GM12878 (cell line): ENCODE results near the gene CDK11B. TPM values are rescaled to one million over a fixed set of nuclear protein-coding genes. Genes with fewer than 3 reads are reported as not detected.
A peak's percentile ranks its signal among the peaks of the same experiment; 100 is the strongest.

Source experiments
- ATF7 ChIP-seq: fragments of 450-650 bp; IDR thresholded peaks from 2 replicates; pipeline ENCODE4 v1.6.1; 2016; ENCODE audit warnings: low read depth, mild to moderate bottlenecking
- BMI1 ChIP-seq: fragments of 450-650 bp; IDR thresholded peaks from 2 replicates; pipeline ENCODE4 v1.6.1; 2016; ENCODE audit warnings: mild to moderate bottlenecking, moderate library complexity, borderline replicate concordance
- CBFB ChIP-seq: IDR thresholded peaks from 2 replicates; pipeline ENCODE4 v1.6.1; 2016; ENCODE audit warnings: antibody characterized with exemption, low read depth
- FOXM1 ChIP-seq: IDR thresholded peaks from 2 replicates; pipeline ENCODE4 v1.6.1; 2012; ENCODE audit warnings: low read depth, mild to moderate bottlenecking, inconsistent platforms, low read length, moderate library complexity
- GABPA ChIP-seq: IDR thresholded peaks from 2 replicates; pipeline ENCODE4 v1.6.1; 2014; ENCODE audit warnings: antibody characterized with exemption, low read depth, mild to moderate bottlenecking, inconsistent platforms
- HCFC1 ChIP-seq: fragments of 150-350 bp; IDR thresholded peaks from 2 replicates; pipeline ENCODE4 v1.6.1; 2014; ENCODE audit warnings: low read length
- JUNB ChIP-seq: IDR thresholded peaks from 2 replicates; pipeline ENCODE4 v1.6.1; 2016; ENCODE audit warnings: antibody characterized with exemption, mild to moderate bottlenecking
- JUND ChIP-seq: IDR thresholded peaks from 2 replicates; pipeline ENCODE4 v1.6.1; 2012; ENCODE audit warnings: low read depth, mild to moderate bottlenecking, low read length, improper control_type of control experiment, moderate library complexity
- MEF2B ChIP-seq: fragments of 450-650 bp; IDR thresholded peaks from 2 replicates; pipeline ENCODE4 v1.6.1; 2018; ENCODE audit warnings: mild to moderate bottlenecking, moderate library complexity; ENCODE audit not compliant: partially characterized antibody, poor library complexity, severe bottlenecking
- NFIC ChIP-seq: IDR thresholded peaks from 2 replicates; pipeline ENCODE4 v1.6.1; 2012; ENCODE audit warnings: low read depth, mild to moderate bottlenecking, inconsistent platforms, low read length, moderate library complexity
- NFYB ChIP-seq: IDR thresholded peaks from 2 replicates; pipeline ENCODE4 v1.6.1; 2011; ENCODE audit warnings: low read depth, mild to moderate bottlenecking, low read length, improper control_type of control experiment, moderate library complexity; ENCODE audit not compliant: insufficient read depth
- RELA ChIP-seq: fragments of 450-650 bp; IDR thresholded peaks from 2 replicates; pipeline ENCODE4 v1.8.0; 2014; ENCODE audit warnings: borderline replicate concordance; ENCODE audit not compliant: partially characterized antibody
- SMARCA5 ChIP-seq: fragments of 450-650 bp; IDR thresholded peaks from 2 replicates; pipeline ENCODE4 v1.6.1; 2017; ENCODE audit warnings: mild to moderate bottlenecking
- SRF ChIP-seq, 2 experiments: IDR thresholded peaks; 2 replicates each; pipeline ENCODE4 v1.6.1; 2011; ENCODE audit warnings: low read depth in 2 of 2, low read length in 2 of 2, mild to moderate bottlenecking in 1 of 2, moderate library complexity in 1 of 2
- USF2 ChIP-seq: IDR thresholded peaks from 2 replicates; pipeline ENCODE4 v1.6.1; 2011; ENCODE audit warnings: low read depth, low read length, improper control_type of control experiment, borderline replicate concordance
- ZNF217 ChIP-seq: fragments of 450-650 bp; IDR thresholded peaks from 2 replicates; pipeline ENCODE4 v1.6.1; 2017; ENCODE audit warnings: antibody characterized with exemption, mild to moderate bottlenecking
- ZZZ3 ChIP-seq: IDR thresholded peaks from 2 replicates; pipeline ENCODE4 v1.6.1; 2011; ENCODE audit warnings: low read depth; ENCODE audit not compliant: control insufficient read depth, insufficient read length
- polyA plus RNA-seq, 11 experiments: library from polyadenylated mRNA; depleted of rRNA in 4 of 11; unstranded in 6 of 11; stranded (reverse) in 5 of 11; fragments of >200 nt; fragmentation: Nextera tagmentation in 4 of 11; fragmentation: Illumina TruSeq in 1 of 11; extraction: Ambion mirVana in 4 of 11; extraction: Trizol in 1 of 11; gene quantifications; 1 replicate in 1 of 11; 2 replicates in 10 of 11; pipeline versions ENCODE4 v1.2.1 to v1.2.3, GENCODE V29; 2011 to 2016; ENCODE audit warnings: inconsistent platforms in 2 of 11, missing spikeins in 2 of 11, low read depth in 1 of 11
- total RNA-seq, 4 experiments: library from RNA; depleted of rRNA in 3 of 4; stranded (reverse); fragments of >200 nt in 3 of 4; fragmentation: Illumina TruSeq in 1 of 4; extraction: Trizol in 1 of 4; gene quantifications; 2 replicates each; pipeline versions ENCODE4 v1.2.1 to v1.2.3, GENCODE V29; 2013 to 2021
- TF ChIP-seq, protein P1 (sequence below): fragments of 450-650 bp; IDR thresholded peaks from 2 replicates; pipeline ENCODE4 v1.6.1; 2016; ENCODE audit warnings: mild to moderate bottlenecking, moderate library complexity, borderline replicate concordance
- TF ChIP-seq, protein P2 (sequence below): fragments of 450-650 bp; conservative IDR thresholded peaks from 2 replicates; pipeline ENCODE4 v1.6.1; 2017; ENCODE audit warnings: mild to moderate bottlenecking, moderate library complexity

The CDK11B gene
- total and polyA plus RNA-seq, 10 of the 15 experiments (the other 5 are each of a cell fraction or from before 2014, with no cell fraction given), result 3.2 to 30.9 (median 18.0) TPM

DNA sequence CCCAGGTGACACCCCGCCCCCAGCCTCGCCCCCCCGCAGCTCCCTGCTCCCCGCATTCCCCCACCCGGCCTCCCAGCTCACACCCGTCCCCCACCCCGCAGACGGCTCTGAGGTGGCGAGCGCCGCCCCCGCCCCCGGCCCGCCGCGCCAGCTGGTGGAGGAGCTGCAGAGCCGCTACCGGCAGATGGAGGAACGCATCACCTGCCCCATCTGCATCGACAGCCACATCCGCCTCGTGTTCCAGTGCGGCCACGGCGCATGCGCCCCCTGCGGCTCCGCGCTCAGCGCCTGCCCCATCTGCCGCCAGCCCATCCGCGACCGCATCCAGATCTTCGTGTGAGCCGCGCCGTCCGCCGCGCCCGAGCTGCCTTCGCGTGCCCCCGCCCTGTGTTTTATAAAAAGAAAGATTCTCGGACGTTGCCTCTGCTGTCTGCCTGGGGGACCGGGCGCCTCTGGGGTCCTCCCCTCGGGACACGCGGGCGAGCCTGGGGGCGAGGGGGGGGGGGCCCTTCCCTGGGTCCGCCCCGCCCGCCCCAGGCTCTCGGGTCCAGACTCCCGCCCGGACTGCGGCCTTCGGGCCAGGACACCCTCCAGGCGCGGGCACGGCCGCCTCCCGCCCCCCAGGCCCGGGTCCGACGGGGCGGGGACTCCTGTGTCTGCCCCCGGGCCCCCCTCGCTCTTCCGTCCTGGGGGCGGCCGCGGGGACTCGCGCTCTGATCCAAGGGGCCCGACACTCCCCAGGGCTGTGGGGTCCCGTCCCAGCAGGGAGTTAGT is 28.4 kb downstream of the CDK11B start (continued):
- TF ChIP-seq, protein P1, sequence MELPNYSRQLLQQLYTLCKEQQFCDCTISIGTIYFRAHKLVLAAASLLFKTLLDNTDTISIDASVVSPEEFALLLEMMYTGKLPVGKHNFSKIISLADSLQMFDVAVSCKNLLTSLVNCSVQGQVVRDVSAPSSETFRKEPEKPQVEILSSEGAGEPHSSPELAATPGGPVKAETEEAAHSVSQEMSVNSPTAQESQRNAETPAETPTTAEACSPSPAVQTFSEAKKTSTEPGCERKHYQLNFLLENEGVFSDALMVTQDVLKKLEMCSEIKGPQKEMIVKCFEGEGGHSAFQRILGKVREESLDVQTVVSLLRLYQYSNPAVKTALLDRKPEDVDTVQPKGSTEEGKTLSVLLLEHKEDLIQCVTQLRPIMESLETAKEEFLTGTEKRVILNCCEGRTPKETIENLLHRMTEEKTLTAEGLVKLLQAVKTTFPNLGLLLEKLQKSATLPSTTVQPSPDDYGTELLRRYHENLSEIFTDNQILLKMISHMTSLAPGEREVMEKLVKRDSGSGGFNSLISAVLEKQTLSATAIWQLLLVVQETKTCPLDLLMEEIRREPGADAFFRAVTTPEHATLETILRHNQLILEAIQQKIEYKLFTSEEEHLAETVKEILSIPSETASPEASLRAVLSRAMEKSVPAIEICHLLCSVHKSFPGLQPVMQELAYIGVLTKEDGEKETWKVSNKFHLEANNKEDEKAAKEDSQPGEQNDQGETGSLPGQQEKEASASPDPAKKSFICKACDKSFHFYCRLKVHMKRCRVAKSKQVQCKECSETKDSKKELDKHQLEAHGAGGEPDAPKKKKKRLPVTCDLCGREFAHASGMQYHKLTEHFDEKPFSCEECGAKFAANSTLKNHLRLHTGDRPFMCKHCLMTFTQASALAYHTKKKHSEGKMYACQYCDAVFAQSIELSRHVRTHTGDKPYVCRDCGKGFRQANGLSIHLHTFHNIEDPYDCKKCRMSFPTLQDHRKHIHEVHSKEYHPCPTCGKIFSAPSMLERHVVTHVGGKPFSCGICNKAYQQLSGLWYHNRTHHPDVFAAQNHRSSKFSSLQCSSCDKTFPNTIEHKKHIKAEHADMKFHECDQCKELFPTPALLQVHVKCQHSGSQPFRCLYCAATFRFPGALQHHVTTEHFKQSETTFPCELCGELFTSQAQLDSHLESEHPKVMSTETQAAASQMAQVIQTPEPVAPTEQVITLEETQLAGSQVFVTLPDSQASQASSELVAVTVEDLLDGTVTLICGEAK, result no peak
- peak; percentile 44; the same call in 1 of the 2 replicates for TF ChIP-seq HCFC1
- TF ChIP-seq NFYB, result no peak
- TF ChIP-seq RELA, result no peak
- TF ChIP-seq ZZZ3, result no peak
- 0 out of 2 replicates have a peak, but pooled peaks have one; percentile 9 for TF ChIP-seq JUND
- TF ChIP-seq ZNF217, result no peak
- no peak for TF ChIP-seq MEF2B
- TF ChIP-seq FOXM1, result no peak
- TF ChIP-seq ATF7, result no peak
- TF ChIP-seq GABPA, result no peak
- peak; percentile 29; the same call in 1 of the 2 replicates for TF ChIP-seq USF2
- TF ChIP-seq, protein P2, sequence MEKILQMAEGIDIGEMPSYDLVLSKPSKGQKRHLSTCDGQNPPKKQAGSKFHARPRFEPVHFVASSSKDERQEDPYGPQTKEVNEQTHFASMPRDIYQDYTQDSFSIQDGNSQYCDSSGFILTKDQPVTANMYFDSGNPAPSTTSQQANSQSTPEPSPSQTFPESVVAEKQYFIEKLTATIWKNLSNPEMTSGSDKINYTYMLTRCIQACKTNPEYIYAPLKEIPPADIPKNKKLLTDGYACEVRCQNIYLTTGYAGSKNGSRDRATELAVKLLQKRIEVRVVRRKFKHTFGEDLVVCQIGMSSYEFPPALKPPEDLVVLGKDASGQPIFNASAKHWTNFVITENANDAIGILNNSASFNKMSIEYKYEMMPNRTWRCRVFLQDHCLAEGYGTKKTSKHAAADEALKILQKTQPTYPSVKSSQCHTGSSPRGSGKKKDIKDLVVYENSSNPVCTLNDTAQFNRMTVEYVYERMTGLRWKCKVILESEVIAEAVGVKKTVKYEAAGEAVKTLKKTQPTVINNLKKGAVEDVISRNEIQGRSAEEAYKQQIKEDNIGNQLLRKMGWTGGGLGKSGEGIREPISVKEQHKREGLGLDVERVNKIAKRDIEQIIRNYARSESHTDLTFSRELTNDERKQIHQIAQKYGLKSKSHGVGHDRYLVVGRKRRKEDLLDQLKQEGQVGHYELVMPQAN, result no peak
- no peak for TF ChIP-seq JUNB
- TF ChIP-seq CBFB, result no peak
- TF ChIP-seq NFIC, result no peak
- no peak for TF ChIP-seq BMI1
- TF ChIP-seq SMARCA5, result no peak
- TF ChIP-seq SRF (IDR thresholded peaks at IDR 0.05; ENCODE audit: low read depth in 2 of 2, low read length in 2 of 2), result no peak
